ENCODE results near the gene ZAR1L. TPM values are rescaled to one million over a fixed set of nuclear protein-coding genes. Genes with fewer than 3 reads are reported as not detected.

ZAR1L gene
- total RNA-seq, 2 donors from 2014 or later, result not detected

GRCh38 chr13:32317716-32318465, 2.7 kb upstream of the ZAR1L start:
- DNase-seq (ENCODE audit: low spot score), result no peak
- TF ChIP-seq CTCF (IDR thresholded peaks at IDR 0.05), result no peak

GRCh38 chr13:32316501-32316900, 1.3 kb upstream of the ZAR1L start:
- DNase-seq (ENCODE audit: low spot score), result no peak
- peak overlapping the region; percentile 98 to 99 for H3K27ac ChIP-seq
- H3K9me3 ChIP-seq, result no peaks in the 10 kb centered on the region
- H3K4me1 ChIP-seq (ENCODE audit: control insufficient read depth in 1 of 2, low read depth in 2 of 2), result peaks cover 0 to 11% of the 10 kb centered on the region in 2 donors
- no peak for TF ChIP-seq CTCF (IDR thresholded peaks at IDR 0.05)
- H3K4me3 ChIP-seq, result peak overlapping the region; percentile 82
- ATAC-seq (ENCODE audit: insufficient number of reproducible peaks, low FRiP score, low read depth), result no peak
- H3K36me3 ChIP-seq, result no peaks in the 10 kb centered on the region
- no peaks in the 10 kb centered on the region for H3K27me3 ChIP-seq (replicated peaks; ENCODE audit: insufficient read depth)

More at GRCh38 chr13:32317716-32318465, 2.7 kb upstream of the ZAR1L start:
- no peak overlapping the region for H3K27ac ChIP-seq
- H3K27me3 ChIP-seq (replicated peaks; ENCODE audit: insufficient read depth), result no peaks in the 10 kb centered on the region
- peaks cover 0 to 11% of the 10 kb centered on the region in 2 donors for H3K4me1 ChIP-seq (ENCODE audit: control insufficient read depth in 1 of 2, low read depth in 2 of 2)
- no peaks in the 10 kb centered on the region for H3K36me3 ChIP-seq
- no peak overlapping the region for H3K4me3 ChIP-seq
- H3K9me3 ChIP-seq, result no peaks in the 10 kb centered on the region
- ATAC-seq (ENCODE audit: insufficient number of reproducible peaks, low FRiP score, low read depth), result no peak

DNA sequence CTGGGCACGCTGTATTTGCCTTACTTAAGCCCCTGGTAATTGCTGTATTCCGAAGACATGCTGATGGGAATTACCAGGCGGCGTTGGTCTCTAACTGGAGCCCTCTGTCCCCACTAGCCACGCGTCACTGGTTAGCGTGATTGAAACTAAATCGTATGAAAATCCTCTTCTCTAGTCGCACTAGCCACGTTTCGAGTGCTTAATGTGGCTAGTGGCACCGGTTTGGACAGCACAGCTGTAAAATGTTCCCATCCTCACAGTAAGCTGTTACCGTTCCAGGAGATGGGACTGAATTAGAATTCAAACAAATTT, 821 bp upstream of the ZAR1L start:
- peaks cover 0 to 11% of the 10 kb centered on the region in 2 donors for H3K4me1 ChIP-seq (ENCODE audit: control insufficient read depth in 1 of 2, low read depth in 2 of 2)

DNA sequence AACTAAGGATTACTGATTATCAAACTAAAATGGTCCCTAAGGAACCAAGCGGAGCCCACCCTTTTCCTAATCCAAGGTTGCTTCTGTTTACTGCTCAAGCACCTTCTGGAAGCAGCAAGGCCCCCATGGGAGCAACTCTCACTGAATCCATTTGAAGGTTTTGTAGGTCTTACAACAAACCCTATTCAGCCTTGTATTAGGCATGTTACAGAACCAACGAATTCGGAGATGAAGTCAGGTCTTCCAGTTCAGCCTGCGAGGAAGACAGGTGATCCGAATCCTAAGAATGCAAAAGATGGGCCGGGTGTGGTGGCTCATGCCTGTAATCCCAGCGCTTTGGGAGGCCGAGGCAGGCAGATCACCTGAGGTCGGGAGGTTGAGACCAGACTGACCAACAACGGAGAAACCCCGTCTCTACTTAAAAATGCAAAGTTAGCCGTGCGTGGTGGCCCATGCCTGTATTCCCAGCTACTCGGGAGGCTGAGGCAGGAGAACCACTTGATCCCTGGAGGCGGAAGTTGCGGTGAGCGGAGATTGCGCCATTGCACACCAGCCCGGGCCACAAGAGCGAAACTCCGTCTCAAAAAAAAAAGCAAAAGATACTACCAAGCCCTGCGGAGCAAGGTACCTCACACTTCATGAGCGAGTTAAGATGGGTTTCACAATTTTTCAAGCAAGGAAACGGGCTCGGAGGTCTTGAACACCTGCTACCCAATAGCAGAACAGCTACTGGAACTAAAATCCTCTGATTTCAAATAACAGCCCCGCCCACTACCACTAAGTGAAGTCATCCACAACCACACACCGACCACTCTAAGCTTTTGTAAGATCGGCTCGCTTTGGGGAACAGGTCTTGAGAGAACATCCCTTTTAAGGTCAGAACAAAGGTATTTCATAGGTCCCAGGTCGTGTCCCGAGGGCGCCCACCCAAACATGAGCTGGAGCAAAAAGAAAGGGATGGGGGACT, 609 bp downstream of the ZAR1L start:
- Histone ChIP-seq H3K4me3 (peak overlapping the region; percentile 82), H3K27ac (peak overlapping the region; percentile 98 to 99), H3K27me3 (replicated peaks; ENCODE audit: insufficient read depth) (no peaks in the 10 kb centered on the region), H3K36me3 (no peaks in the 10 kb centered on the region), H3K4me1 (ENCODE audit: control insufficient read depth in 1 of 2, low read depth in 2 of 2) (peaks cover 2 to 16% of the 10 kb centered on the region in 2 donors), H3K9me3 (no peaks in the 10 kb centered on the region)
- no peak for DNase-seq (ENCODE audit: low spot score)
- ATAC-seq (ENCODE audit: insufficient number of reproducible peaks, low FRiP score, low read depth), result no peak
- no peak for TF ChIP-seq CTCF (IDR thresholded peaks at IDR 0.05)

More for the DNA sequence above, 821 bp upstream of the ZAR1L start:
- no peak for DNase-seq (ENCODE audit: low spot score)
- Histone ChIP-seq H3K27me3 (replicated peaks; ENCODE audit: insufficient read depth) (no peaks in the 10 kb centered on the region), H3K4me3 (peak overlapping the region; percentile 82), H3K9me3 (no peaks in the 10 kb centered on the region), H3K27ac (peak overlapping the region; percentile 98 to 99), H3K36me3 (no peaks in the 10 kb centered on the region)
- peak; percentile 50 for ATAC-seq (ENCODE audit: insufficient number of reproducible peaks, low FRiP score, low read depth)
- TF ChIP-seq CTCF (IDR thresholded peaks at IDR 0.05), result no peak

Measured in thoracic aorta (tissue), 2 donors.